ENCODE measurements around the gene CTBP2. TPM values are rescaled to one million over a fixed set of nuclear protein-coding genes. Genes with fewer than 3 reads are reported as not detected.

Gene CTBP2
- total RNA-seq, 6 experiments from 2014 or later: 3.2 to 8.2 (median 5.4) TPM

DNA sequence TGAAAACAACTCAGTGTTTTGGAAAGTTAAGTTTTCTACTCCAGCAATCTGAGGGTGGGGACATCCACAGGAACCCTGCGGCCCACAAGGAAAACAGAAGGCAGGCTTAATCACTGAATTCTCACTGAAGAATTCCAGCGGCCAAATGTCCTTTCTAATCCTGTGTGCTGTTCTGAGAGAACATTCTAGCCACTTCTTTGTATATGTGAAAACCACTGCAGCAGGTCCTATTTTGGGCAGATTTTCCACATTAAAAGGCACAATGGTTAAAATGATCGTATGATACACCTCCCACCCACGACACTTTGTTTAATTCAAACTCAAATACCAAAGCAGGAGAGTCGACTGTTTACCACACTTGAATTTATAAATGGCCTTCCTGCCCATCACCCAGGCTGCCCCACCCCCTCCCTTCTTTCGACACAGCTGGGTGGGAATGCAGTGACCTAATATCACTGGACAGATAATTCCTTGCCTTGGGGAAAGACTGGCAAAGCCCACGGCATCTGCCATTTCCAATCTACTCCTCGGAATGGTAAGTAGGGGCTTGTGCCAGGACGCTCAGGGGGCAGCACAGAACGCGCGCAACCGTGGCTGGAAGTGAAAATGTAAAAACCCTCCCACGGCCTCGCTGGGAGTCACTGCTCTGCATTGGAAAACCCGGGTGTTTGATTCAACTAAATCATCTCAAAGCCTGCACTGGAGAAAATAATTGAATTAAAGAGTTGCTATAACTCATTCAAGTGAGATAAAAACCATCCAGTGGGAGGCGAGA is 67.0 kb downstream of the CTBP2 start:
- H3K27ac ChIP-seq: peak overlapping the region in 1 of 3 donors; percentile 22
- intact Hi-C loops (cut with DNase I): no loop called here
- no peak overlapping the region for H3K4me3 ChIP-seq
- no peak for ATAC-seq
- H3K4me1 ChIP-seq: no peaks in the 10 kb centered on the region
- 67% methylated on average over 12 of the region's 17 CpGs for WGBS (ENCODE audit: insufficient coverage, low coverage, low lambda C conversion rate, missing lambda C conversion rate)
- DNase-seq: peak in 1 of 3 donors; percentile 25
- H3K27me3 ChIP-seq: no peaks in the 10 kb centered on the region
- H3K9me3 ChIP-seq: no peaks in the 10 kb centered on the region
- H3K36me3 ChIP-seq: no peaks in the 10 kb centered on the region
- TF ChIP-seq, protein P1, sequence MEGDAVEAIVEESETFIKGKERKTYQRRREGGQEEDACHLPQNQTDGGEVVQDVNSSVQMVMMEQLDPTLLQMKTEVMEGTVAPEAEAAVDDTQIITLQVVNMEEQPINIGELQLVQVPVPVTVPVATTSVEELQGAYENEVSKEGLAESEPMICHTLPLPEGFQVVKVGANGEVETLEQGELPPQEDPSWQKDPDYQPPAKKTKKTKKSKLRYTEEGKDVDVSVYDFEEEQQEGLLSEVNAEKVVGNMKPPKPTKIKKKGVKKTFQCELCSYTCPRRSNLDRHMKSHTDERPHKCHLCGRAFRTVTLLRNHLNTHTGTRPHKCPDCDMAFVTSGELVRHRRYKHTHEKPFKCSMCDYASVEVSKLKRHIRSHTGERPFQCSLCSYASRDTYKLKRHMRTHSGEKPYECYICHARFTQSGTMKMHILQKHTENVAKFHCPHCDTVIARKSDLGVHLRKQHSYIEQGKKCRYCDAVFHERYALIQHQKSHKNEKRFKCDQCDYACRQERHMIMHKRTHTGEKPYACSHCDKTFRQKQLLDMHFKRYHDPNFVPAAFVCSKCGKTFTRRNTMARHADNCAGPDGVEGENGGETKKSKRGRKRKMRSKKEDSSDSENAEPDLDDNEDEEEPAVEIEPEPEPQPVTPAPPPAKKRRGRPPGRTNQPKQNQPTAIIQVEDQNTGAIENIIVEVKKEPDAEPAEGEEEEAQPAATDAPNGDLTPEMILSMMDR (IDR thresholded peaks at IDR 0.05): no peak
- no peak for TF ChIP-seq POLR2A (IDR thresholded peaks at IDR 0.05)

DNA sequence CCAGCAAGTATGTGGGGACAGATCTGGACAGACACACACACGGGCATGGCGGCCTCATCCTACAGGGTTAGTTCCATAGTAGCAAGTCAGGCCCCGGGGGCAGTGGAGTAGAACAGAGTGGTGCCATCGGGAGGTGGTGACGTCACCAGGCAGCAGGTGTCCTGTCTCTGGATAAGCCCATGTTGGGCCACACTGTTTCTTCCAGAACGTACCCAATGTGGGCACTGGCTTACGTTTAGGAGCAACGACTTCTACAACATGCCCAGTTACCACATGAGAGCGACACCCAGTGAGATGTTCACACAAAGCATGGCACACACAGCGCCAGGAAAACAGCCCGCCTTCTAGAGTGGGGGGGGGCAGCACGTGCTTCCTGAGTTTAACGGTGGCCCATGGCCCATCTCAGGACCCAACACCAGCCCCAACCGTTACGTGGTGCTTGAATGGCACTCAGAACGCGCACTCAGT is 67.8 kb downstream of the CTBP2 start:
- Histone ChIP-seq H3K27me3 (no peaks in the 10 kb centered on the region), H3K9me3 (no peaks in the 10 kb centered on the region), H3K4me3 (no peak overlapping the region), H3K4me1 (no peaks in the 10 kb centered on the region), H3K36me3 (no peaks in the 10 kb centered on the region), H3K27ac (peak overlapping the region in 1 of 3 donors; percentile 22)
- WGBS (ENCODE audit: insufficient coverage, low coverage, low lambda C conversion rate, missing lambda C conversion rate): 80% methylated on average over 7 of the region's 17 CpGs
- intact Hi-C loops (cut with DNase I): no loop called here
- DNase-seq (peak in 1 of 3 donors; percentile 40), ATAC-seq (no peak)
- TF ChIP-seq POLR2A (IDR thresholded peaks at IDR 0.05): no peak
- TF ChIP-seq, protein P1 (IDR thresholded peaks at IDR 0.05): no peak

DNA sequence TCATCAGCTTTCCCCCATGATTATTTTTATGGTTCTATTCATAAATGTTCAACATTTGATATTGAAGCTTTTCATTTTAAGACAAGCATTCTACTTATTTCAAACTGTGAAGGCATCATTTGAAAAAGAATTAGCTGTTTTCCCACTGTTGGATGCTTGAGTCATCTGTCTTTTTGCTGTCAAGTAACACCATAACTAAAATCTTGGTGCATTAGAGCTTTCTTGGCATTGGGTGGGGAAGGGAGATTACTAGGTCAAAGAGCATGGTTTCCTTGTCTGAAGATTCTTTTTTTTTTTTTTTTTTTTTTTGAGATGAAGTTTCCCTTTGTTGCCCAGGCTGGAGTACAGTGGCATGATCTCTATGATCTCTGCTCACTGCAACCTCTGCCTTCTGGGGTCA is 68.5 kb downstream of the CTBP2 start:
- Histone ChIP-seq H3K27ac (no peak overlapping the region), H3K4me1 (no peaks in the 10 kb centered on the region), H3K9me3 (no peaks in the 10 kb centered on the region), H3K4me3 (no peak overlapping the region), H3K27me3 (no peaks in the 10 kb centered on the region), H3K36me3 (no peaks in the 10 kb centered on the region)
- no peak for DNase-seq
- no peak for ATAC-seq
- intact Hi-C loops (cut with DNase I): no loop called here
- TF ChIP-seq, protein P1 (IDR thresholded peaks at IDR 0.05): no peak
- no peak for TF ChIP-seq POLR2A (IDR thresholded peaks at IDR 0.05)

DNA sequence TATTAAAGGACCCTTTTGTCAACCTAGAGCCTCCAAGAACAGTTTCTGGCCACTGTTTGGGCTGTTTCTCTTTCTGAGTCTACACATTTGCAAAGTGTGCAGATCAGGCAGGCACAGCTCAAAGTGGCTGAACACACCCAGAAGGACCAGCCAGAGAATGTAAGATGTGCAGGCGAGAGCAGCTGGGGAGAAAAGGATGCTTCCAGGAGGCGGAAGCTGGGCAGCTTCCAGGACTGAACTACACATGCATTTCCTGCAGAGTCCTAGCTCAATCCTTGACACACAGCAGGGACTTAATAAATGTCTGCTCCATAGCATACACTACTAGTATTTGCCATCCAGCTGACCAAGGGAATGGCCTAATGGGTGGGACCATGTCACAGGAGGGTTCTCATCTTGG is 70.9 kb downstream of the CTBP2 start:
- H3K27ac ChIP-seq: no peak overlapping the region

More for the DNA sequence above, 70.9 kb downstream of the CTBP2 start:
- DNase-seq (peak in 1 of 3 donors; percentile 5), ATAC-seq (no peak)
- peaks cover 0 to 11% (median 4%) of the 10 kb centered on the region in 4 donors for H3K4me1 ChIP-seq
- TF ChIP-seq, protein P1 (IDR thresholded peaks at IDR 0.05): no peak
- no peak for TF ChIP-seq POLR2A (IDR thresholded peaks at IDR 0.05)
- intact Hi-C loops (cut with DNase I): no loop called here
- H3K27me3 ChIP-seq: no peaks in the 10 kb centered on the region
- H3K4me3 ChIP-seq: no peak overlapping the region
- no peaks in the 10 kb centered on the region for H3K36me3 ChIP-seq
- WGBS (ENCODE audit: insufficient coverage, low coverage, low lambda C conversion rate, missing lambda C conversion rate): no CpG with 5 or more reads among the region's 2 CpGs
- no peaks in the 10 kb centered on the region for H3K9me3 ChIP-seq

All from right lobe of liver (tissue), 6 donors.